Cardiac muscle cell (in vitro differentiated cells and primary cell): ENCODE measurements around the gene TBX18. TPM values are rescaled to one million over a fixed set of nuclear protein-coding genes. Genes with fewer than 3 reads are reported as not detected.

Source experiments
- DNase-seq, 2 donors: peaks; one replicate each; pipeline versions ENCODE4 v3.0.0 to v3.0.0-alpha.2; 2010 to 2017; ENCODE audit warnings: low read depth in 1 of 2, low spot score in 1 of 2
- H3K27ac ChIP-seq: fragments of 200-600 bp; sonication (generic); 2 replicates; pipeline ENCODE4 v1.5.1; 2016
- H3K27me3 ChIP-seq: fragments of 200-600 bp; sonication (generic); 2 replicates; pipeline ENCODE4 v1.6.0; 2016; ENCODE audit warnings: control low read depth
- H3K36me3 ChIP-seq: fragments of 200-600 bp; sonication (generic); 2 replicates; pipeline ENCODE4 v1.5.1; 2016; ENCODE audit warnings: control low read depth
- H3K4me1 ChIP-seq: fragments of 200-600 bp; sonication (generic); 2 replicates; pipeline ENCODE4 v1.8.1; 2017; ENCODE audit warnings: low read depth, mild to moderate bottlenecking, mixed run types
- H3K4me3 ChIP-seq: fragments of 200-600 bp; sonication (generic); 2 replicates; pipeline ENCODE4 v1.5.1; 2016; ENCODE audit warnings: mild to moderate bottlenecking
- H3K9me3 ChIP-seq: fragments of 200-600 bp; sonication (generic); 2 replicates; pipeline ENCODE4 v1.5.1; 2017; ENCODE audit warnings: low read depth, mild to moderate bottlenecking, control low read depth
- CTCF ChIP-seq: IDR thresholded peaks from 2 replicates; pipeline ENCODE4 v1.5.1; 2012; ENCODE audit warnings: low read depth, mild to moderate bottlenecking, low read length
- polyA plus RNA-seq: library from polyadenylated mRNA; unstranded; fragments of >200 nt; fragmentation: Nextera tagmentation; extraction: Ambion mirVana; gene quantifications from 2 replicates; pipeline ENCODE4 v1.2.1, GENCODE V29; 2016
- total RNA-seq: library from RNA; depleted of rRNA; stranded (reverse); fragments of >200 nt; gene quantifications from 2 replicates; pipeline ENCODE4 v1.2.3, GENCODE V29; 2016

TBX18 gene
- total and polyA plus RNA-seq, 2 experiments from 2014 or later, result 1.2 to 5.5 TPM

DNA sequence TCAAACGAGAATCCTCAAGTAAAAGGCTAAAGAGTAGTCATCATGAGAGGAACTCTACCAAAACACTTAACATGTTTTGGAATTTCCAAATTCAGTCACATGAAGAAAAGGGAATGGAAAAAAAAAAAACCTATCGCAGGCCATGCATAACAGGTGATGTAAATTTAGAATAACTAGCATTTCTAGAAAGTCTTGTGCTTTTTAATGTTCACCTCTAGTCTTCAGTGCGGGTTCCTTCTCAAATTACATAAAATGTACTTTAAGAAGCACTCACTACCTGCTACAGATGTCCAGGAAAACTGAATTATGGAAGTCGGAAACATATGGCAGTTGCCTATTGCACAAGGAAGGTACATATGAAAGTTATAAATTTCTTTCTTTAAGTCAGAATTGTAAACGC, 6.1 kb upstream of the TBX18 start:
- Histone ChIP-seq H3K4me3 (no peak overlapping the region), H3K27ac (no peak overlapping the region), H3K9me3 (no peaks in the 10 kb centered on the region), H3K27me3 (peaks cover 100% of the 10 kb centered on the region), H3K36me3 (no peaks in the 10 kb centered on the region), H3K4me1 (no peaks in the 10 kb centered on the region)
- TF ChIP-seq CTCF, result no peak
- no peak for DNase-seq

DNA sequence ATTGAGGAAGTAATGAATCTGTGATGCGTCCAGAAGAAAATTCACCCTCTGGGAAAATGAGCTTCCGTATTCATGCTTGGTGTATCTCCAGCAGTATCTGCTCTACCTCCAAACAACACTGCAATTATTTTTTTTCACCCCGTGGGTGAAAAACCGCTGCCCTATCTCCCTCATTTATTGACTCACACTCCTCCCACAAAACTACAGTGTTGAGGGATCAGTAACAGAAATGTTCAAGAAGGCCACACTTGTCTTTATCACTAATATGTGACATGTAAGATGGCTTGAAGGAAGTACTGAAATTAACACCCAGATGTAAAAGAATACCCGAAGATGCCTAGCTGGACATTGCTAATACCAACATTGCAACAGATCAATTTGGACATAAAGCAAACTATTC, 4.9 kb upstream of the TBX18 start:
- TF ChIP-seq CTCF, result no peak
- Histone ChIP-seq H3K4me1 (no peaks in the 10 kb centered on the region), H3K4me3 (no peak overlapping the region), H3K36me3 (no peaks in the 10 kb centered on the region), H3K27ac (no peak overlapping the region), H3K27me3 (peaks cover 100% of the 10 kb centered on the region), H3K9me3 (no peaks in the 10 kb centered on the region)
- DNase-seq, result peak in 1 of 2 donors; percentile 72

DNA sequence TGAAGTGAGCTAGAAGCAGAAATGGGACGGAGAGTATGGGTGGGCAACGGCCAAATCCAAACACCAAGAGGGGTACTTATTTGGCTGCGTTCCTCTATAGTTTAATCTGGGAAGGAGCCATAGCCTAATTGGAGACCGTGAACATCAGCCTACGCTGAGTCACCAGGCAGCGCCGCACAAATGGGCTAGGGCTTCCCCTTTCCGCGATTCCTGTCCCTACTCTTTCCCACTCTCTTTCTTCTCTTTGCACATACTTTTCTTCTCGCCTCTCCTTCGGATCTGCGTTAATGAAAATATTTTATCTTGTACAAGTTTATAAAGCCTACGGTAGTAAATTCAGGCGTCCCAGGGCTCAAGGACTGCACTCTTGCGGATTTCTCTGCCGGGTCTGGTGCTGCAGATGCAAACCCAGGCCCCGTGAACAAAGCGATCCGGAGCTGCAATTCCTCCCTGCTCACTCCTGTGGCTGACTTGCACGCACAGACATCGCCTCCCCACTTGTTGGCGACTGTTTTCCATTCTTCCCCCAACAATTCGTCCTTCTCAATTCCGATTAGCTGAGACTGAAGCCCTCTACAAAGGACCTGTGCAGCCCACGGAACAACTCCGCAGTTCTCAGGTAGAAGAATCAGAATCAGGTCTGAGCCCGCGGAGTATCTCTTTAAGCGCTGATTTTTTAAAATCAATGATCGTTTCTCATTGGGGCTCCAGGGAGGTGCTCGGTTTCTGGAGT, 4.2 kb upstream of the TBX18 start:
- Histone ChIP-seq H3K27ac (no peak overlapping the region), H3K36me3 (no peaks in the 10 kb centered on the region), H3K9me3 (no peaks in the 10 kb centered on the region), H3K4me3 (no peak overlapping the region), H3K27me3 (peaks cover 100% of the 10 kb centered on the region), H3K4me1 (no peaks in the 10 kb centered on the region)
- no peak for TF ChIP-seq CTCF
- peak in 1 of 2 donors; percentile 78 for DNase-seq

DNA sequence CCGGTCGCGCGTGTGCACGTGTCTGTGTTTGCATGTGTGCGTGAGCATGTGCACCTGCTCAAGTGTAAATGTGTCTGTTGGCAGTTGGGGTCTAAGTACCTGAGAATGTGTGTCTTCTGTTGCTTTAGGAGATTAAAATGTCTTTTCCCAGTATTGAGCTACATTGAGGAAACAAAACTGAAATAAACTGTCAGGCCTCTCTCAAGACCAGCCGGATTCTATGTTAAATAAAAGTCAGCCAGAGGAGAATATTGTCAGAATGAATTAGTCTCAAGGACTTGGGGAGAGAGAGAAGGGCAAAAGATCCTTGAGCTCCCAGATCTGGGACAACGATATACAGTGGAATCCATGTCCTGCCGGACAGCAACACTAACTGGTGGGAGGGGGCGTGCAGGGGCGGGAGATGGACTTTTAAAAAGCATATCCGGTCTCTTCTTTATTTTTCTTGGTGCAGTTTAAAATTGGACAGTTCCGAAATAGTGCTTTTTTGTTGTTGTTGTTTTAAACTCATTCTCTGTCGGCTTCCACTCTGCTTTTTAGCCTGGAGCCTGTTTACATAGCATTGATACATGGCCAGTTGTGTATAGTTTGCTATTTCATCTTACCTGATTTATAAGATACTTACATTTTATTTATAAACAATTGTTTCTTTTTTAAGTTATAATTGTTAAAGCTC, 3.3 kb upstream of the TBX18 start:
- DNase-seq, result no peak
- Histone ChIP-seq H3K27ac (no peak overlapping the region), H3K27me3 (peaks cover 100% of the 10 kb centered on the region), H3K4me1 (no peaks in the 10 kb centered on the region), H3K9me3 (no peaks in the 10 kb centered on the region), H3K36me3 (no peaks in the 10 kb centered on the region), H3K4me3 (no peak overlapping the region)
- no peak for TF ChIP-seq CTCF

DNA sequence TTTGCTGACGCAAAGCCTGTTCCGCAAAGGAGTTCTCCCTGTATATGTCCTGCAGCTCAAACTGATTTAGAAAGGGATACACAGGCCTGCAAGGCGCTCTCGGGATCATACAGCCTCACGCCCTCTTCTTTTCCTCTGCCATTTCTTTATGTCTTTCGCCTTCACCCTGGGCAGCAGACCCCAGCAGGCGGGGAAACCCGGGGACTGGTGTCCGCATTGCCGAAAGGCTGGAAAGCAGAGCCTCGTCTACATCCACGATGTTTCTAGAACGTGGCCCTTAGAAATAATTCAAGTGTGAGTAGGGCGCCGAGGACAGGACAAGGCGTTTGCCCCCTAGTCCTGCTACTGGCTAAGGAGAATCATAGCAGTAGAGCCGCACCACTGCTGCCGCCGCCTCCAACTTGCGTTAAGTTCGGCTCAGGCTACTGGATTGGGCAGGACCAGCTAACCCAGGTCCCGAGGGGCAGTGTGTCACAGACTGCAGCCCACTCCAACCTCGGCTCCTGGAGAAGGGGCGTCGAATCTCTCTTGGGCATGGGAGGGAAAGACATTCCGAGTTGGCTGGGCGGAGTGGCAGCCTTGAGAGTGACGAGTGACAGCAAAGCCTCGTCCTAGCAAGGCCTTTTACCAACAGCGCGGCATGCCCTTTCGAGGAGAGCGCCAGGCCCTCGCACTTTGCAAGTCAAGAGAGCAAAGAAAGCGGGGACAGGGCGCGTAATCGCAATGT, 2.6 kb upstream of the TBX18 start:
- TF ChIP-seq CTCF, result no peak
- Histone ChIP-seq H3K4me1 (no peaks in the 10 kb centered on the region), H3K27me3 (peaks cover 100% of the 10 kb centered on the region), H3K36me3 (no peaks in the 10 kb centered on the region), H3K9me3 (no peaks in the 10 kb centered on the region), H3K27ac (no peak overlapping the region), H3K4me3 (no peak overlapping the region)
- DNase-seq, result peak in 1 of 2 donors; percentile 44
